CD14-positive monocyte (primary cell): ENCODE measurements around the gene UBL3. TPM values are rescaled to one million over a fixed set of nuclear protein-coding genes. Genes with fewer than 3 reads are reported as not detected.

Source experiments
- DNase-seq, 3 donors: peaks; one replicate each; pipeline ENCODE4 v3.0.0-alpha.2; 2011 to 2022
- H2AFZ ChIP-seq: 2 replicates; pipeline ENCODE4 v1.6.0; 2012; ENCODE audit warnings: mild to moderate bottlenecking, low read depth, low read length, inconsistent platforms; ENCODE audit not compliant: insufficient read depth, poor library complexity, severe bottlenecking
- H3K27ac ChIP-seq, 2 donors: 1 replicate in 1 of 2; 2 replicates in 1 of 2; pipeline ENCODE4 v1.5.1; 2012 to 2013; ENCODE audit warnings: low read length in 2 of 2, control low read depth in 1 of 2, inconsistent platforms in 1 of 2, low read depth in 1 of 2, mild to moderate bottlenecking in 1 of 2
- H3K27me3 ChIP-seq, 2 donors: one replicate each; pipeline versions ENCODE4 v1.6.0 to v1.6.1; 2011 to 2013; ENCODE audit warnings: low read length in 2 of 2; ENCODE audit not compliant: control insufficient read depth in 2 of 2, insufficient read depth in 2 of 2
- H3K36me3 ChIP-seq, 2 donors: replicated peaks in 1 of 2; 1 replicate in 1 of 2; 2 replicates in 1 of 2; pipeline versions ENCODE4 v1.5.1 to v1.6.1; 2012 to 2013; ENCODE audit warnings: low read length in 2 of 2, control low read depth in 1 of 2, inconsistent platforms in 1 of 2, mild to moderate bottlenecking in 1 of 2; ENCODE audit not compliant: insufficient read depth in 2 of 2, control insufficient read depth in 1 of 2
- H3K4me1 ChIP-seq, 2 donors: 1 replicate in 1 of 2; 2 replicates in 1 of 2; pipeline versions ENCODE4 v1.5.1 to v1.6.1; 2012 to 2013; ENCODE audit warnings: low read length in 2 of 2, control low read depth in 1 of 2, inconsistent platforms in 1 of 2, mild to moderate bottlenecking in 1 of 2, moderate library complexity in 1 of 2; ENCODE audit not compliant: insufficient read depth in 2 of 2, control insufficient read depth in 1 of 2
- H3K4me2 ChIP-seq: replicated peaks from 2 replicates; pipeline ENCODE3; 2012; ENCODE audit warnings: low read length, moderate library complexity, mild to moderate bottlenecking; ENCODE audit not compliant: poor library complexity, severe bottlenecking; ENCODE audit errors: extremely low read depth
- H3K4me3 ChIP-seq, 3 experiments: fragments of 200-600 bp in 1 of 3; sonication (generic) in 1 of 3; replicated peaks in 1 of 3; 1 replicate in 2 of 3; 2 replicates in 1 of 3; pipeline ENCODE4 v1.5.1; 2011 to 2013; ENCODE audit warnings: low read length in 3 of 3, mild to moderate bottlenecking in 3 of 3, control low read depth in 2 of 3, low read depth in 2 of 3, inconsistent platforms in 1 of 3, moderate library complexity in 1 of 3
- H3K79me2 ChIP-seq: 2 replicates; pipeline ENCODE4 v1.6.0; 2012; ENCODE audit warnings: mild to moderate bottlenecking, control low read depth, inconsistent platforms, low read length, moderate library complexity; ENCODE audit not compliant: insufficient read depth
- H3K9ac ChIP-seq: 2 replicates; pipeline ENCODE4 v1.6.0; 2017; ENCODE audit warnings: low read length, mild to moderate bottlenecking; ENCODE audit not compliant: insufficient read depth, poor library complexity, severe bottlenecking
- H3K9me3 ChIP-seq, 2 donors: replicated peaks in 1 of 2; 1 replicate in 1 of 2; 2 replicates in 1 of 2; pipeline versions ENCODE4 v1.5.1 to v1.6.1; 2012 to 2013; ENCODE audit warnings: low read length in 2 of 2, control low read depth in 1 of 2; ENCODE audit not compliant: control insufficient read depth in 1 of 2, insufficient read depth in 1 of 2
- H4K20me1 ChIP-seq: 2 replicates; pipeline ENCODE4 v1.6.0; 2012; ENCODE audit warnings: mild to moderate bottlenecking, low read length, control low read depth, moderate library complexity; ENCODE audit not compliant: insufficient read depth
- H3K27ac Mint-ChIP-seq, 7 donors: one replicate each; pipeline ENCODE4 v1.8.0; 2020; ENCODE audit warnings: mild to moderate bottlenecking in 7 of 7, mixed read lengths in 7 of 7, moderate library complexity in 6 of 7, inconsistent platforms in 2 of 7
- H3K27me3 Mint-ChIP-seq, 3 donors: one replicate each; pipeline ENCODE4 v1.8.0; 2021 to 2022; ENCODE audit warnings: low read depth in 3 of 3, mild to moderate bottlenecking in 3 of 3, mixed read lengths in 3 of 3, moderate library complexity in 3 of 3, inconsistent platforms in 1 of 3
- H3K36me3 Mint-ChIP-seq, 2 donors: one replicate each; pipeline ENCODE4 v1.8.0; 2020; ENCODE audit warnings: mixed read lengths in 2 of 2, inconsistent platforms in 1 of 2, mild to moderate bottlenecking in 1 of 2
- H3K4me1 Mint-ChIP-seq: one replicate; pipeline ENCODE4 v1.8.0; 2020; ENCODE audit warnings: mild to moderate bottlenecking, mixed read lengths
- H3K4me3 Mint-ChIP-seq, 2 donors: one replicate each; pipeline ENCODE4 v1.8.0; 2020; ENCODE audit warnings: mild to moderate bottlenecking in 2 of 2, mixed read lengths in 2 of 2, moderate library complexity in 1 of 2
- H3K9me3 Mint-ChIP-seq, 7 donors: one replicate each; pipeline ENCODE4 v1.8.0; 2020 to 2022; ENCODE audit warnings: mixed read lengths in 7 of 7, mild to moderate bottlenecking in 6 of 7, moderate library complexity in 6 of 7, inconsistent platforms in 2 of 7
- CTCF ChIP-seq: fragments of 200-600 bp; IDR thresholded peaks from one replicate; pipeline ENCODE4 v1.8.0; 2022; ENCODE audit warnings: antibody characterized with exemption, mild to moderate bottlenecking
- WGBS: methylation state at CpG from one replicate; pipeline ENCODE4 v1.1.5; 2013; ENCODE audit warnings: missing lambda C conversion rate; ENCODE audit not compliant: insufficient coverage; 5-methylcytosine and 5-hydroxymethylcytosine counted together
- intact Hi-C, 2 donors: fragments of 100-400 bp; cut with micrococcal nuclease; formaldehyde crosslinking; loops; one replicate each; pipeline versions ENCODE4 v1.15.0 to v1.15.1; 2023
- polyA plus RNA-seq, 3 donors: library from polyadenylated mRNA; depleted of rRNA in 1 of 3; unstranded in 2 of 3; stranded (reverse) in 1 of 3; fragments of 300-500 nt in 2 of 3; fragments of >200 nt in 1 of 3; fragmentation: Illumina TruSeq in 2 of 3; gene quantifications; 1 replicate in 2 of 3; 2 replicates in 1 of 3; pipeline ENCODE4 v1.2.3, GENCODE V29; 2012 to 2021

UBL3 gene
- polyA plus RNA-seq, 3 donors, result 13.0 to 32.3 (median 28.2) TPM

- H4K20me1 ChIP-seq, result peaks cover 100% of the 10 kb centered on the region
- Mint-ChIP-seq H3K27ac (no peak overlapping the region), H3K4me1 (peaks cover 5% of the 10 kb centered on the region), H3K36me3 (peaks cover 0 to 3% of the 10 kb centered on the region in 2 donors), H3K9me3 (no peaks in the 10 kb centered on the region), H3K27me3 (peaks cover 0 to 2% (median 0%) of the 10 kb centered on the region in 3 donors), H3K4me3 (no peak overlapping the region)
- DNase-seq, result no peak
- no peak overlapping the region for H3K4me2 ChIP-seq
- no peaks in the 10 kb centered on the region for H3K4me1 ChIP-seq
- H3K27me3 ChIP-seq, result no peaks in the 10 kb centered on the region
- H3K79me2 ChIP-seq, result peaks cover 88% of the 10 kb centered on the region
- H3K4me3 ChIP-seq, result no peak overlapping the region
- no peaks in the 10 kb centered on the region for H3K36me3 ChIP-seq
- TF ChIP-seq CTCF, result no peak
- H3K9me3 ChIP-seq, result no peaks in the 10 kb centered on the region
- intact Hi-C loops, result no loop called here
- no peak overlapping the region for H3K27ac ChIP-seq
- no peak overlapping the region for H3K9ac ChIP-seq
- no CpG with 5 or more reads among the region's 4 CpGs for WGBS
- no peak overlapping the region for H2AFZ ChIP-seq
Observed at GRCh38 chr13:29810898-29811297, 39.5 kb downstream of the UBL3 start.

- peaks cover 100% of the 10 kb centered on the region for H4K20me1 ChIP-seq
- H3K27me3 ChIP-seq, result no peaks in the 10 kb centered on the region
- H3K27ac Mint-ChIP-seq, result no peak overlapping the region
- no peak overlapping the region for H3K27ac ChIP-seq
- WGBS, result no CpG with 5 or more reads among the region's 2 CpGs
- no peak overlapping the region for H3K9ac ChIP-seq
- peaks cover 5% of the 10 kb centered on the region for H3K4me1 Mint-ChIP-seq
- H3K36me3 ChIP-seq, result no peaks in the 10 kb centered on the region
- H2AFZ ChIP-seq, result no peak overlapping the region
- peaks cover 0 to 2% (median 0%) of the 10 kb centered on the region in 3 donors for H3K27me3 Mint-ChIP-seq
- H3K79me2 ChIP-seq, result peaks cover 88% of the 10 kb centered on the region
- no peaks in the 10 kb centered on the region for H3K9me3 Mint-ChIP-seq
- no peak for DNase-seq
- H3K4me3 ChIP-seq, result no peak overlapping the region
- no peak overlapping the region for H3K4me3 Mint-ChIP-seq
- TF ChIP-seq CTCF, result no peak
- intact Hi-C loops, result no loop called here
- H3K4me1 ChIP-seq, result no peaks in the 10 kb centered on the region
- no peak overlapping the region for H3K4me2 ChIP-seq
- H3K9me3 ChIP-seq, result no peaks in the 10 kb centered on the region
- H3K36me3 Mint-ChIP-seq, result peaks cover 0 to 3% of the 10 kb centered on the region in 2 donors
Observed at GRCh38 chr13:29810145-29810742, 40.2 kb downstream of the UBL3 start.
